GM11168 (cell line): Measurements from ENCODE around the gene ADGRD1.
"Not testable (repeated sequence)": the region's sequence is repeated elsewhere in the genome, so short reads cannot be mapped to it uniquely, and the experiment has no call there.

Experiments
- in situ Hi-C: fragments of 300-500 bp; cut with MboI; formaldehyde crosslinking; loops from one replicate; pipeline ENCODE4 v1.12.0; 2022; ENCODE audit warnings: low sequenced_read_pairs; ENCODE audit not compliant: unreplicated experiment

ADGRD1 gene

DNA sequence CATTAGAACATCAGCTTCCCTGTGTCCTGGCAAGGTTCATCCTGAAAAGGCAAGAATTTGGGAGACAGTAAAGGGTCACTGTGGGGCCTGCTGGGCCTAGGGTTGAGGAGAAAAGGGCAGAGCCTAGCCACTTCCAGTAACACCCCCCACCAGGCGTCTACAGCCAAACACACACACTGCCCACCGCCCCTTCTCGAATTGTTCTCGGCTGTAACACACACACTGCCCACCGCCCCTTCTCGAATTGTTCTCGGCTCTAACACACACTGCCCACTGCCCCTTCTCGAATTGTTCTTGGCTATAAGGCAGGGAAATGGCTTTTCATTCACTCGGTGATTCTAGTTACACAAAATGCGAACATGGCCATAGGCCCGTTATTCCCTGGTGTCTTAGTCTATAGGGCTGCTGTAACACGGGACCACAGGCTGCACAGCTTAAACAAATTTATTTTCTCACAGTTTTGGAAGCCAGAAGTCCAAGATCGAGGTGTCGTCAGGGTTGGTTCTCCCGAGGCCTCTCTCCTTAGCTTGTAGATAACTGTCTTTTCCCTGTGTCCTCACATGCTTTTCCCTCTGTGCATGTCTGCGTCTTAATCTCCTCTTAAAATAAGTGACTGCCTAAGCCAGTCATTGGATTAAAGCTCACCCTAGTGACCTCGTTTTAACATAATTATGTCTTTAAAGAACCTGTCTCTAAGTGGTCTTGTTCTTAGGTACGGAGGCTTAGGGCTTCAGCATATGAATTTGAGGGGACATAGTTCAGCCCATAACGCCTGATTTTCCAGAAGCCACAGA is 171.0 kb downstream of the ADGRD1 start:
- in situ Hi-C loops, result no loop called here

DNA sequence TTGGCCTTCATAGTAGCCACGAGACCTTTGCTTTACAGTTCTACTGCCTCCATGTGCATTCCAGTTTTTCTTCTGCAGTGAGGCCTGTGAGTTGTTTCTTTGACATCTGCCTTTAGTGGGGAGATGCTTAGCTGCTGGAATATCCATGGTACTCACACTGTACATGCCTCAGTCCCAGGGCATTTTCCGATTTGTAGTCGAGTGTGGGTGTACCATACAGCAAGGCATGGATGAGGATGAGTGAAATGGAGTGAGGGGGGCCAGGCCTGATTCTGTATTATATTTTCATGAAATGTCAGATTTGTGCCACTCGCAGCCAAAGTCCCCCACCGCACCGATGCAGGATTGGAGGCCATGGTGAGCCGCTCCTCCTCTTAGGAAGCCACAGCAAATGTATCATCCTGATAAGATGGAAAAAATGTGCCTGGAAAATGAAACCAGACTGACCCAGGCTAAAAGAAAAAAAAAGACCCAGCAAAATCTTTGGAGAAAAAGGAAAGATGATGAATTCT is 173.0 kb downstream of the ADGRD1 start:
- in situ Hi-C loops, result no loop called here

DNA sequence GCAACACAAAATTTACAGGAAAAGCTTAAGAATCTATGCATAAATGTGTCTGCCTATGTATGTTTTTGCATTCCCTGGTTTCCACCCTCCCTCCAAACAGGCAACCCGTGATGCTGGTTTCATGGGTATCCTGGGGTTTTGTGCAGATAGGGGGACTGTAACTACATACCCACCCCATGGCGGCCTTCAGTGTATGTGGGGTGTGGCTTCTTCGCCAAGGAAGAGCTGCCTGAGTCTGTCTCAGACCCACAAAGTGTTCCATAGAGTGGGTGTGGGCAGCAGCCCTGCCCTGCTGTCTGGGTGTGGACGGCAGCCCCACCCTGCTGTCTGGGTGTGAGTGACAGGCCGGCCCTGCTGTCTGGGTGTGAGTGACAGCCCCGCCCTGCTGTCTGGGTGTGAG is 174.8 kb downstream of the ADGRD1 start:
- in situ Hi-C loops, result no loop called here

DNA sequence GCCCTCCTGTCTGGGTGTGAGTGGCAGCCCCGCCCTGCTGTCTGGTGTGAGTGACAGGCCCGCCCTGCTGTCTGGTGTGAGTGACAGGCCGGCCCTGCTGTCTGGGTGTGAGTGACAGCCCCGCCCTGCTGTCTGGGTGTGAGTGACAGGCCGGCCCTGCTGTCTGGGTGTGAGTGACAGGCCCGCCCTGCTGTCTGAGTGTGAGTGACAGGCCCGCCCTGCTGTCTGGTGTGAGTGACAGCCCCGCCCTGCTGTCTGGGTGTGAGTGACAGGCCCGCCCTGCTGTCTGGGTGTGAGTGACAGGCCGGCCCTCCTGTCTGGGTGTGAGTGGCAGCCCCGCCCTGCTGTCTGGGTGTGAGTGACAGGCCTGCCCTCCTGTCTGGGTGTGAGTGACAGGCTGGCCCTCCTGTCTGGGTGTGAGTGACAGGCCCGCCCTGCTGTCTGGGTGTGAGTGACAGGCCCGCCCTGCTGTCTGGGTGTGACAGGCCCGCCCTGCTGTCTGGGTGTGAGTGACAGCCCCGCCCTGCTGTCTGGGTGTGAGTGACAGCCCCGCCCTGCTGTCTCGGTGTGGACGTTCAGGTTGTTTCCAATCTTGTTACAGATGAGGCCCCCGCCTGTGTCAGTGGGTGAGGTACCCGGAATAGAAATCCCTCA is 175.4 kb downstream of the ADGRD1 start:
- in situ Hi-C loops, result not testable (repeated sequence)

DNA sequence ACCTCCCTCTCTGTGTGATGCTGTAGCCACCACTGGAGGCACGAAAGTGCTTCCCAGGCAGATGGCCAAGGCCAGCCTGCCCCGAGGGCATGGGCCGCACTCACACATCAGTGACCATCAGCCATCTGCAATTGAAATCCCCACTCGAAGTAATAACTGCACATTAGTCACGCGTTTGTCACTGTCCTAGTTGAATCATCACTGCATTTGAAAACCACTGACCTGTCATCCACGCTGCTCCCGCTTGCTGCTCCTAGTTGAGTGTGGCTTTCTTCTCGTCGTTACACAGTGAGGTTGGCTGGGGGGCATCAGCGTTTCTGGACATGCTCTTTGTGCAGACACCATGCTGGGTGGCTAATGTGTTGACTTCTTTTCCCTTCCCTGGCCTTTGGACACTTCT is 176.1 kb downstream of the ADGRD1 start:
- in situ Hi-C loops, result no loop called here

DNA sequence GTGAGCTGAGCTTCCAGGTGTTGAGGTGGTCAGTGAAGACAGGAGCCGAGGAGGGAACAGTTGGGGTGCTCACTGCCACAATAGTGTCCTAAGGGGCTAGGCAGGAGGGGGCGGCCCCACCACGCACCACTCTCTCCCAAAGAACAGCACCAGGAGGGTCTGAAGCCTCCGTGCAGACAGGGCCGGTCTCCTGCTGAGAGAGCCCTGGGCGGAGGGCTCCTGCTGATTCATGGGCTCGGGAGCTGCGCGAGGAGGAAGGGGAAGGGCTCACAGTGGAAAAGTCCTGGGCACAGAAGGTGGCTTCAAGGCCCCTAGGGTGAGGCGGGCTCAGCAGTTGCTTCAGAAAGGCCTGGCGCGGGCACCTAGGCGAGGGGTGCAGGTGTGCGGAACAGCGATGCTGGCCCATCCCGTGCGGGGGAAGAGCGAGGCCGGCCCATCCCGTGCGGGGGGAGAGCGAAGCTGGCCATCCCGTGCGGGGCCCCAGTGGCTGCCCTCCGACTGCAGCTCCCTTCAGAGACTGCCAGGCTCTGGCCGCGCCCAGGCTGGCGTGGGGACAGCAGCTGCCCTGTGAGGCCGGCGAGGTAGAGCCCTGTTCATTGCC is 176.7 kb downstream of the ADGRD1 start:
- in situ Hi-C loops, result no loop called here

DNA sequence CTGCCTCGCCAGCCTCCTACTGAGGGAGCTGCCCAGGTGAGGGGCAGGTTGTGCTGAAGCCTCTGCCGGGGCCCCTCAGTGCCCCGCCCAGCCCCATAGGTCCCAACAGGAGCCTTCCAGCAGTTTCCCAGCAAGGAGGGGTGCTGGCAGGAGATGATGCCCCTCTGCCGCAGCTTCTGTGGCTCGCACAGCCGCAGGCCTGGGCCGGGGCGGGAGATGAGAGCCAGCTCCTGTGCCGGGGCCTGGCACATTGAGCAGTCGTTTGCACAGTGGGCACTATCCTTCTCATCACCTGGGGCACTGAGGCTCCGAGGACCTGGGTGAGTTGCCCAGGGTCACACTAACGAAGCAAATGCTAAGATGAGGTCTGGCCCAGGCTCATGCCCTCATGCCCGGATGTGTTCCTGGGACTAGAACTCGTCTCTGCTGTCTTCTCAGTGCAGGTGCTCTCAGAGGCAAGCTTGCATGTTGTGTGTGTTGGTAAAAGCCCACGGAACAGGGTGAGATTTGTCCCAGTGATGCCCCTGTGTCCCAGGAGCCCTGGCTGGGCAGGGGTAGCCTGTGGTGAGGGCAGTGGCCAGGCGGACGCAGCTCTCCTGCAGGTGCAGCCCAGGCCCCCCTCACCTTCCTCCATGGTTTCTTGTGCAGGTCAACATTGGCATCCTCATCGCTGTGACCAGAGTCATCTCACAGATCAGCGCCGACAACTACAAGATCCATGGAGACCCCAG is 177.5 kb downstream of the ADGRD1 start:
- in situ Hi-C loops, result no loop called here

DNA sequence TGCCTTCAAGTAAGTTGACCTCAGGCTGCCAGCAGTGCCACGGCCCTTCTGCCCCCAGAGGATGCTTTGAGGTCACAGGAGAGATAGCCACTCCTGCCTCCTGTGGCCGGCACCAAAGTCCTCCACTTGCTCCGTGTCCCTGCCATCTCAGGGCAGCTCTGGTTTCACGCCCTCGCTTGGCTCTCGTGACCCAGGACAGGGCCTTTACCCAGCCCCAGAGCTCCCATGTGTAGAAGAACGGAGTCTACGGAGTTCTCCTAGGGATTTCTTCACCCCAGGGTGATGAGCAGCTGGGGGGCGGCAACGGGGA is 178.1 kb downstream of the ADGRD1 start:
- in situ Hi-C loops, result no loop called here

DNA sequence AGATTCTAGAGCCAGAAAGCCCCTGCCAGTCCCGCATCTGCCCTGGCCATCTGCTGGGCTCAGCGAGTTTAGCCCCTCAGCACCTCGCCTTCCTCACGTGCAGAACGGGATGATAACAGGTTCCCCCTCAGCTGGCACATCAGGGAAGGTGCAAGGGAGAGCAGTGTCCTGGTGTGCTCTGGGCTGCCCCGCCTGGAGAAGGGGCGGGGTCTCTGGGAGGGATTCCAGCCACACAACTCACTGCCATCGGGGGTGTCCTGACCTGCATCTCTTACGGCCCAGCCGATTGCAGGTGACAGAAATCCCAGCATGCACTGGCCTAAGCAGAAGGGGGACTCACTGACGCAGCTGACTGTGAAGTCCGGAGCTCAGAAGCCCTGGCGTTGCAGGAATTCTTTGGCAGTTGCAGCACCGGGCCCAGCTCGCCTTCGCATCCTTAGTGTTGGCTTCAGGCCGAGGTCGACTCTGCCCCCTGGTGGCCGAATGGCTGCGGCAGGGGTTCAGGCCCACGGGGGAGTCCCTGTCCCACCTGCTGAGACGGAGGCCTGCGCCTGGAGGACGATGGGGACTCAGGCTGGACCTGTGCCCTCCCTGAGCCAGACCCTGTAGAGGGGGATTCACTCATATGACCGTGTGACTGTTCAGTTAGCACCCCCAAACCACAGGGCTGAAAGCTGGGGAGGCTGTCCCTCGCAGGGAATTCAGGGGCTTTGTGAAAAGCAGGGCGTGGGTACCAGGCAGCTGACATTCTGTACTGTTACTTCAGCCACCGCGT is 178.6 kb downstream of the ADGRD1 start:
- in situ Hi-C loops, result no loop called here

DNA sequence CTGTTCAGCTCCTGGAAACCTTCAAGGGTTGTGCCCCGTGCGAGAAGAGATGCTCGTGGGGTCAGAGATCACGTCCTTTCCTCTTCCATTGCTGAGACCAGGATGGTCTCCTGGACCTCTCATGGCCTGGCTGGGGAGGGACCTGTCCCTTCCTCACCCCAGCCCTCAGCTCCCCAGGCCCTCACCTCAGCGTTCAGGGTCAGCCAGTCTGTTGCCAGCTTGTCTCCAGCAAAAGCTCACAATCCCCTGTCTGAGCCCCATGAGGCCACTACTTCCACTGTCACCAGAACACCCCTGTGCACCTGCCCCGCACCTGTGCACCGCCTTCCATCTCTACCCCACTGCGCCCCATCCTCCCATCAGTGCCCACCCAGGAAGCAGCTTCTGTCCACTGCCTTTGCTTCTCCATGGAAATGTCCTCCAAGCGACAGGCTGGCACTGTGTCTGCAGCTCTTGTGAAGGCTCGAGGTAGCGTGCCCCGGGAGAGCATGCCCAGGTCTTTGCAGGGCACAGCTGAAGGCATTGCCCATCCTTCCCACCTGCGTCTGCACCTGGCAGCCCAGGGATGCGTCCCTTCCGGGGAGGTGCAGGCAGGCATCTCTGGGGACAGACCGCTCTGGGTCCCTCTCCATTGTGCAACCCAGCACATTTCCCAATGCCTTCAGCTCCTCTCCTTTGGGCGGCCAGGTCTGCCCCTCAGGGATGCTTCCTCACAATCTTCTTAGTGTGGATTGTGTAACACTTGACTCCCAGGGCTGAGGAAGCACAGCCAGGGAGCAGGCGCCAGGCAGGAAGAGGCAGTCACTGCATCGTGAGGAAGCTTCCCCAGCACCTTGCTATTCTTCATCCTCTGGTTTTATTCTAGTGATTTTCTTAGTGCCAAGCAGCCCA is 179.6 kb downstream of the ADGRD1 start:
- in situ Hi-C loops, result no loop called here

DNA sequence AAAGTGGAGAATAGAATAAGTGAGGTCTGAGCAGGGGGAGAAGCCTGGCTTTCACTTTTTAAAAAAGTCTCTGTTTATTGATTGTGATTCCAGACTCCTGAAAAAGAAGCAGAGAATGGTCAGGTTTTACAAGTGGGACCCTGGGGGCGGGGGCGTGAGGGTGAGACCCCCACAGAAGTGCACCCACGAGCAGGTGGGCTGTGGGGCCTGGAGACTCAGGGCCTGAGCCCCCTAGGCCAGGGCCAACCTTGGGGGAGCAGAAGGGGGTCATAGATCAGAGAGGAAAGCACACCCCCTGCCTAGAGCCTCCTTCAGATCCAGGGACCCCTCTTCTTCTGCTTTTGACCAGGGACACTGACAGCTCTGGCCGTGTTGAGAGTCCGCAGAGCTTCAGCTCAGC is 180.3 kb downstream of the ADGRD1 start:
- in situ Hi-C loops, result no loop called here

DNA sequence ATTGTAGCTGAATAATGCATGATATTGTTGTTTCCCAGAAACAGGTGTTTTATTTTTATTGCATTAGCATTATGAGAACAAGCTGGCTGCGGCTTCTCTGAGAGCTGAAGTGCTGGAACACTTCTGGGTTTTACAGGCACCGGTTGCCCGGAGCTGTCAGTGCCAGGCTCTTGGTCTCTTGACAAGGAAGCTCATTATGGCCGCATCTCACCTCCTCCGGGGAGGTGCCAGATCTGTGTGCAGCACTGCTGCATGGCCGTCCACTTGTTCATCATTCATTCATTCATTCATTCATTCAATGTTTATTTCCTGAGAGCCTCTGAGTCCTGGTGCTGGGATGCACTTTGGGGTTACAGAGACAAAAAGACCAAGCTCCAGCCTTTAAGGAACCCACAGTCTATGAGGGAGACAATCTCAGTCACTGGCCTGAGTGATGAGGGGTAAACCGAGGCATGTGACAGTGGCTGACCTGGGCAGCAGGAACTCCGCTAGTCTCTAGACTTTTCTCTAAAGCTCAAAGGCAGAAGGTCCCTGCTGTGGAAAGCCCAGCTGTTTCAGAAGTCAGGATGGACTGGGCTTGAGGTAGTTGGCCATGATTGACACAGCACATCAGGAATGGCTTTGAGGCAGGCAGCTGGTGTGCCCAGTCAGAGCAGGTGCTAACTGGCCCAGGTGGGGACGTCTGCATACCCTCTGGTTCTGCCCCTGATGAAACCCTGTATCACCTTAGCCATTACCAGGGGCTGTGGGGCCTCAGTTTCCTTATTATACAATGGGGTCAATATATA is 181.0 kb downstream of the ADGRD1 start:
- in situ Hi-C loops, result no loop called here

DNA sequence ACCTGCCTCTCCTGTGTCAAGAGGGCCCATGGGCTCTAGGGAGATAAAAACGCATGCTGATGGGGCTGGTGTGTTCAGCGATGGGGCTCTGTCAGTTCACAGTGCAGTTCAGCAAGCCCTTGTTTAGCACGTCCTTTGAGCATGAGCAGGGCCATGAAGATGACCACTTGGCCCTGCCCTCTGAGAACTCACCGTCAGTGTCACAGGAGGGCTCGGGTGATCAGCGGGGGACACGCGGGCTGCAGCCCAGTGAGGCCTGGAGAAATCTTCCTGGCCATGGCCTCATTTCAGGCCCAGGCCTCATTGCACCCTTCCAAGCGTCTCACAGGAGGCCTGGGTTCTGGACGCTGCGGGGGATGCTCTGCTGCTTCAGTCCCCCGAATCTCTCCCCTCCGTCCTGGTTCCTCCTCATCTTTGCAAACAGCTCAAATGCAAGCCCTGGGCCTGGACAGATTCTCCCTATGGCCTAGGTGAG is 181.6 kb downstream of the ADGRD1 start:
- in situ Hi-C loops, result no loop called here

DNA sequence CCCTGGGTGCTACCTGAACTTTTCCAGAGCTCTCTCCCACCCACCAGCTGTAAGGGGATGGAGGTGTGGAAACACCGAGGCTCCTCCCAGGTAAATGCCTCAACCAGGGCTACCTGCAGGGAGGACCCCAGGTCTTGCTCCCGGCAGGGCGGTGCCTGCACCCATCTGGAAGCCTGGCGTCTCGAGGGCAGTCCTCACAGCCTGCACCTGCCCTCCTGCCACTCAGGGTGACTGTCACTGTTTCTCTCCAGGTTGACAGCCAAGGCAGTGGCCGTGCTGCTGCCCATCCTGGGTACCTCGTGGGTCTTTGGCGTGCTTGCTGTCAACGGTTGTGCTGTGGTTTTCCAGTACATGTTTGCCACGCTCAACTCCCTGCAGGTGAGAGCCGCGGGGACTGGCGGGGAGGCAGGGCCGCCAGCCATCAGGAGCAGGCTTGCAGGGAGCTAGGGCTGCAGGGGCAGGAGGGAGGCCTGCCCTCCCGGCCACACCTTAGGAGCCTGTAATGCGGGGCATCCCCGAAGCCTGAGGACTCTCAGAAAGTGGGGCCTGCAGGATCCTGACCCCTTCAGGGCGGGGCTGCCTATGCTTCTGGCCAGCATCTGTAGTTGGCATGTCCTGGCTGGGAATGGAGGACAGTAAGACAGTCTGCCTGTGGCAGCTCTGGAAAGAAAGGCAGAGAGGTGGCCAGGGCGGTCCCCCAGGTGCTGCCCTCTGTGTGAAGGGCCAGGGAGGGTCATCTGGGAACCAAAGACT is 182.3 kb downstream of the ADGRD1 start:
- in situ Hi-C loops, result no loop called here

DNA sequence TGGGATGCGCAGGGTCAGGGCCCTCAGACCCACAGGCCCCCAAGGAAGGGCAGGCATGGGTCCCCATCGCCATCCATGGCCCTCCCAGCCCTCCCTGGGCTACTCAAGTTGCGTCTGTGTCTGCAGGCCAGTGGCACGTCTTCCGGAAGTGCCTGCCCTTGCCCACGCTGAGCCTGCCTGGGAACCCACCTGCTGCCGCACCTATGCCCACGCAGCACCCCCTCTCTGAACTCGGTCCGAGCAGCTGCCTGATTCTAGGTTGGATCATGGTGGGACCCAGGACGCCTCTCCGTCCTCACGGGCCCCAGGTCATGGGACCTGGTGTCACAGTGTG is 182.8 kb downstream of the ADGRD1 start:
- in situ Hi-C loops, result no loop called here

DNA sequence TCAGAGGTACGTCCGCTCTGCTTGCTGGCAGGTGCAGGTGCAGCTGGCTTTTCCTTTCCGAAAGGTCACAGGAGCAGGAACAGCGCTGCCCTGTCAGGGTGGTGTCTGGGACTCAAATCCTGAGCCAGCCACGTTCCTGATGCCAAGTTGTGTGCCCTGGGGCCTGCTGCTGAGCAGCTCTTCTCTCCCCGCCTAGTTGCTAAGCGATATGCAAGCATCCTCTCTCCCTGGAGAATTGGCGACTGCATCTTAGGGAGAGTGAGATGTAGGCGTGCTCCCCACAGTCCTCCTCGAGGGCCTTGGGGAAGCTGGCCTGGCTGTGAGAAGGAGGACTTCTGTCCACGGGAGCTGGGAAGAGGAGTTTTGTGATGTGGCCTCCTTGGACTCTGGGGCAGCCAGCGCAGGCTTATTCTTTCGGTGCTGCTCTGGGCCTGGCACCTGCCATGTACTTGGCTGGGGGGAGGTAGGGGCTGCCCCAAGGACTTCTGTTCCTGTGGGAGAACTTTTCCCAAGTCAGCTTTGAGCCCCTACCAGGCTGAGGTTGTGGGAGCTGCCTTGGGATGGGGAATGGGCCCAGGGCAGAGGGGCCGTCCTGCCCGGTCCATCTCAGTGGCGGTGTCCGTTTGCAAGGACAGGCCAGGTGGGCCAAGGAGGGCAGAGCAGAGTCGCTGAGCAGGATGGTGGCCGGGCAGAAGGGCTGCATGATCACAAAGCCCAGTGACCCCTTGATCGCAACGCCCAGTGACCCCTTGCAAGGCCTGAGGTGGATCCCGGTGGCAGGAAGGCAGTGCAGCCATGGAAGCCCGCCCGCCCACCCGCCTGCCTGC is 183.5 kb downstream of the ADGRD1 start:
- in situ Hi-C loops, result no loop called here
